Measurements from ENCODE around the gene REXO1.
A peak's percentile ranks its signal among the peaks of the same experiment; 100 is the strongest.

Gene REXO1

DNA sequence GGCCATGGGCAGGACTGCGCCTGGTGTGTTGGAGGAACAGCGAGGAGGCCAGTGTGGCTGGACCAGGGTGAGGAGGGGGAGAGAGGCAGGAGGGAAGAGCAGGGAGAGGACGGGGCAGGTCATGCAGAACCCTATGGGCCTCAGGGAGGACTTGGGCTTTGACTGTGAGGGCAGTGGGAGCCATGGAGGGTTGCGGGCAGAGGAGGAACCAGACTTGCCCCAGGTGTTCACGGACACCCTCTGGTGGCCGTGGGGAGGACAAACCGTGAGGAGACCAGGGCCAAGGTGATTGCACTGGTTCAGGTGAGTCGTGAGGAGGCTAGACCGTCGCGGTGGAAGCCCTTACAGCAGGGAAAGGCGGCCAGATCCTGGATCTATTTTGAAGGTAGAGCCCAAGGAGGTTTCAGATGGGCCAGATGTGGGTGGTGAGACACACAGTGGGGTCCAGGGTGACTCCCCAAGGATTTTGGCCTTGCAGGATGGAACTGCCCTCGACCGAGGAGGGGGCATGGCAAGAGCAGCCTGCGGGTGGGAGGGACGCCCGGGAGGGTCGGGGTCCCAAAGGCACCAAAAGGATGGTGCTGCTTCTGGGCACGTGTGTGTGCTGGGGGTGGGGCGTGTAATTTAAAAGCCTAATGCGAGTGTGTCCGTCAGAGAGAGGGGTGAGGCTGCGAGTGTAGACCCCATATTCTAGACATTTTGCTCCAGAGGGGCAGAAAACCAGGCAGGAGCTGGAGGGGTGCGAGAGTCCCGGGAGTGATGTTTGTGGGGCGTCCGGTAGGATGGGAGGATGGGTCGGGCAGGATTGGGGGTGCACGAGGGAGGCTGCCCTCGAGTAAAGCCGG is 2.7 kb upstream of the REXO1 start:
- peaks cover 17% of the 10 kb centered on the region for H3K4me1 ChIP-seq (ENCODE audit: control insufficient read depth, low read depth, low read length)
- no peak overlapping the region for H3K9ac ChIP-seq (ENCODE audit: low read length)
- H3K36me3 ChIP-seq (ENCODE audit: control insufficient read depth, low read depth, low read length): no peaks in the 10 kb centered on the region
- H3K4me3 ChIP-seq (ENCODE audit: low read length): no peak overlapping the region
- no peaks in the 10 kb centered on the region for H3K9me3 ChIP-seq (ENCODE audit: control insufficient read depth, low read depth, low read length)
- no peak overlapping the region for H3K27ac ChIP-seq (ENCODE audit: low read length)
- no peaks in the 10 kb centered on the region for H3K27me3 ChIP-seq (ENCODE audit: control insufficient read depth, insufficient read depth, low read length)

DNA sequence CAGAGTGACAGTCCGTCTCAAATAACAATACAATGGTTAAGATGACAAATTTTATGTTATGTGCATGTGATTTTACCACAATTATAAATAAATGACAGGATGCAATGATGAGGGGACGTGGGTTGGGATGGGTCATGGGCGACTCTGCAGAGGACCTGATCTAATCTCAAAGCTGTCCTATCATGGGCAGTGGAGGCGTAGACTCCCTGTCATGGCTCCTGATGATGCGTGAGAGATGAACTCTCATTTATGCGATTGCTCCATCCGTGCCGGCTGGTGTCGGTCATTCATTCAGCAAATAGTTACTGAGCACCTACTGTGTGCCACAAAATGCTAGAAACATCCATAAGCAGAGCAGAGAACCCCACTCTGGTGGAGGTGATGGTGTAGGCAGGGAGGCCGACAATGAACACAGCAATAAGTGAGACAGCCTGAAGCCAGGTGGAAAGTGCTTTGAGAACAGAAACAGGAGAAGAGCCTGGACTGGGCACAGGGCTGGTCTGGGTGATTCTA is 1.7 kb upstream of the REXO1 start:
- Histone ChIP-seq H3K27me3 (ENCODE audit: control insufficient read depth, insufficient read depth, low read length) (no peaks in the 10 kb centered on the region), H3K4me3 (ENCODE audit: low read length) (no peak overlapping the region), H3K27ac (ENCODE audit: low read length) (no peak overlapping the region), H3K4me1 (ENCODE audit: control insufficient read depth, low read depth, low read length) (peaks cover 8% of the 10 kb centered on the region), H3K36me3 (ENCODE audit: control insufficient read depth, low read depth, low read length) (no peaks in the 10 kb centered on the region), H3K9me3 (ENCODE audit: control insufficient read depth, low read depth, low read length) (no peaks in the 10 kb centered on the region), H3K9ac (ENCODE audit: low read length) (no peak overlapping the region)

DNA sequence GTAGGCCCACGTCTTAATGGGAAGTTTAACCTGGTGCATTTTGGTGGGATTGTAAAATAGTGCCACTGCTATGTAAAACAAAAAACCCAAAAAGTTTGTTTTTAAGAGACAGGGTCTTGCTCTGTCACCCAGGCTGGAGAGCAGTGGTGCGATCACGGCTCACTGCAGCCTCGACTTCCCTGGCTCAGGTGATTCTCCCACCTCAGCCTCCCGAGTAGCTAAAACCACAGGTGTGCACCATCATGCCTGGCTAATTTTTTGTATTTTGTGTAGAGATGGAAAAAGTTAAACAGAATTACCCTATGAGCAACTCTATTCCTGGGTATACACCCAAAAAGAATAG is 820 bp upstream of the REXO1 start:
- H3K4me1 ChIP-seq (ENCODE audit: control insufficient read depth, low read depth, low read length): peaks cover 6% of the 10 kb centered on the region
- no peaks in the 10 kb centered on the region for H3K36me3 ChIP-seq (ENCODE audit: control insufficient read depth, low read depth, low read length)
- H3K9me3 ChIP-seq (ENCODE audit: control insufficient read depth, low read depth, low read length): no peaks in the 10 kb centered on the region
- H3K9ac ChIP-seq (ENCODE audit: low read length): no peak overlapping the region
- no peak overlapping the region for H3K4me3 ChIP-seq (ENCODE audit: low read length)
- no peak overlapping the region for H3K27ac ChIP-seq (ENCODE audit: low read length)
- no peaks in the 10 kb centered on the region for H3K27me3 ChIP-seq (ENCODE audit: control insufficient read depth, insufficient read depth, low read length)

DNA sequence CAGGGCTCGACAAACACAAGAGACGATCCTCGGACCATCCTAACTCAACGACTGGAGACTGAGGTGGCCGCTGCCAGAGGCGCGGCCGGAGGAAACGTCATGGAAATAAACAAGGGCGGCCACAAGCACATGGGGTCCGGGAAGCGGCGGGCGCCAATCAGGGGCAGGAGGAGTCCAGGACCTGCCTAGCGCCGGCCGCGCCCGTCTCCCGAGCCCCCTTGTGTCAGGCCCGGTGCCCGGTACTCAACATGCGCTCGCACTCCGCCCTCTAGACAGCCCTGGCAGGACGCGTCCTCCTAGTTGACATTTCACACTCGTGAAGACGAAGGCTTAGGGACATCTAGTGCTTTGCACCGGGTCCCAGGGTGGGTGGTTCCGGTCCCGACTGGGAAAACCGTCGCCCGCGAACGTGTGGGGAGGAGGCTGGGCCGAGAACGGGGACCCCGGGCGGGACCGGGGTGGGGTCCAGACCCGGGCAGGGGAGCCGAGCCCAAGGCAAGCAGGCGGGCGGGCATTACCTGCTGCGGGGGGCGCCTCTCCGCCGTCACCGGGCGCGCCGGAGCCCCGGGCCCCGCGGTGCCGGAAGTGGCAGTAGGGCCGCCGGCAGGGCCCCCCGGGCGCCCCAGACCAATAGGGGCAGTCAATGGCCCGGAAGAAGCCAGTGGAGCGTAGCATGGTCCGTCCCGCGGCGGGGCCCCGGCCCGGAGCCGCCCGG is 442 bp downstream of the REXO1 start:
- Histone ChIP-seq H3K9ac (ENCODE audit: low read length) (peak overlapping the region; percentile 89), H3K27me3 (ENCODE audit: control insufficient read depth, insufficient read depth, low read length) (no peaks in the 10 kb centered on the region), H3K4me3 (ENCODE audit: low read length) (peak overlapping the region; percentile 89), H3K36me3 (ENCODE audit: control insufficient read depth, low read depth, low read length) (no peaks in the 10 kb centered on the region), H3K27ac (ENCODE audit: low read length) (peak overlapping the region; percentile 39), H3K9me3 (ENCODE audit: control insufficient read depth, low read depth, low read length) (no peaks in the 10 kb centered on the region), H3K4me1 (ENCODE audit: control insufficient read depth, low read depth, low read length) (peaks cover 6% of the 10 kb centered on the region)

DNA sequence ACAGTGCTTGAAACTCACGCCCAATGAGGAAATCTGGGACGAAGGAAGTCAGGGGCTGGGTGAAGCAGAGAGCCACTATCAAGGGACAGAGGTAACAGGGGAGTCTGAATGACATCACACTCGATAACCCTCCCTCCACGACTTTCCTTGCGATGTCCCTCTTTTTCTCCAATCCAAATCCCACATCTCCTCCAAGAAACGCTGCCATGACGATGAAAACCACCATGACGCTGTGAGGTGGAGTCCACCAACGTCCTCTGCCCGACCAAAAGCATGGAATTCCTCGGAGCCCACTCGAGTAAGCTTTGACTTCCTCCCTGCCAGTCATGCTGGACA is 967 bp downstream of the REXO1 start:
- H3K27ac ChIP-seq (ENCODE audit: low read length): peak overlapping the region; percentile 39

DNA sequence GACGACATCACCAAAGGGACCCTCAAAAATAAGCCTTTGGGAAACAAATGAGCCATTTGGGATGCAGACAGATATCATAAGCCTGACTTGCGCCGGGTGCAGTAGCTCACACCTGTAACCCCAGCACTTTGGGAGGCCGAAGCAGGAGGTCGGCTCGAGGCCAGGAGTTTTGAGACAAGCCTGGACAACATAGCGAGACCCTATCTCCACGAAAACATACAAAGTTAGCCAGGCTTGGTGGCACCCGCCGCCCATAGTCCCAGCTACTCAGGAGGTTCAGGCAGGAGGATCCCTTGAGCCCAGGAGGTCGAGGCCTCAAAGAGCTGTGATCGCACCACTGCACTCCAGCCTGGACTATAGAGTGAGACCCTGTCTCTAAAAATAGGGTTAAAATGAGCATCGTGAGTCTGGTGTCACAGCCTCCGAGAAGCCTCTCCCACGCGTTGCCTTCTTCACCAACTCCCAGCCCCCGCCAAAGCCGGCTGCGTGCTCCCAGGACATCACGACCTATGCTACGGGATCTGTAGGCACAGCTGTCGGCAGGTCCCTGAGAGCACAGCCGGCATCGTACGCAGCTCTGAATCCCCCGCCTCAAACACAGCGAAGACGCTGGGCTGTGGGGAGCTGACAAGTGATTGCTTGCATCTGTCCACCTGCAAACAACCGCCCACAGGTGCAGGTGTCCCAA is 1.6 kb downstream of the REXO1 start:
- Histone ChIP-seq H3K27me3 (ENCODE audit: control insufficient read depth, insufficient read depth, low read length) (no peaks in the 10 kb centered on the region), H3K4me3 (ENCODE audit: low read length) (peak overlapping the region; percentile 89), H3K36me3 (ENCODE audit: control insufficient read depth, low read depth, low read length) (no peaks in the 10 kb centered on the region), H3K9me3 (ENCODE audit: control insufficient read depth, low read depth, low read length) (no peaks in the 10 kb centered on the region), H3K4me1 (ENCODE audit: control insufficient read depth, low read depth, low read length) (peaks cover 6% of the 10 kb centered on the region), H3K27ac (ENCODE audit: low read length) (no peak overlapping the region), H3K9ac (ENCODE audit: low read length) (peak overlapping the region; percentile 89)

More for the DNA sequence above, 967 bp downstream of the REXO1 start:
- Histone ChIP-seq H3K9ac (ENCODE audit: low read length) (peak overlapping the region; percentile 89), H3K4me3 (ENCODE audit: low read length) (peak overlapping the region; percentile 89), H3K27me3 (ENCODE audit: control insufficient read depth, insufficient read depth, low read length) (no peaks in the 10 kb centered on the region), H3K4me1 (ENCODE audit: control insufficient read depth, low read depth, low read length) (peaks cover 6% of the 10 kb centered on the region), H3K36me3 (ENCODE audit: control insufficient read depth, low read depth, low read length) (no peaks in the 10 kb centered on the region), H3K9me3 (ENCODE audit: control insufficient read depth, low read depth, low read length) (no peaks in the 10 kb centered on the region)

DNA sequence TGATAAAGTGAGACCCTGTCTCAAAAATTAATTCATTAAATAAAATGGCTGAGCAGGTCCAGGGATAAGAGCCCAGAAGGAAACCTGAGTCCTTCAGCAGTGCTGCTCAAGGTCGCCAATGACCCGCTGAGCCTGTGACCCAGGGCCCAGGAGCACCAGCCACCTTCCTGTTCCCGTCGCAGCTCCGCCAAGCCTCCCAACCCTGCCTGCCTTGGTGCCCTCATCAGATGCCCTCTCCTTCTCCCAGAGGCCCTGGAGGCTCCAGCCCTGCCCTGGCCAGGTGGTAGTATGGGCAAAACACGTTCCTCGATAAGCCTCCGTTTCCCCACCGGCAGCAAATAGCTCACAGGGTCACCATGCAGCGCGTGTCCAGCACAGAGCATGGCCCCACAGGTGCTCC is 2.6 kb downstream of the REXO1 start:
- Histone ChIP-seq H3K9me3 (ENCODE audit: control insufficient read depth, low read depth, low read length) (no peaks in the 10 kb centered on the region), H3K27me3 (ENCODE audit: control insufficient read depth, insufficient read depth, low read length) (no peaks in the 10 kb centered on the region), H3K27ac (ENCODE audit: low read length) (no peak overlapping the region), H3K4me1 (ENCODE audit: control insufficient read depth, low read depth, low read length) (peaks cover 6% of the 10 kb centered on the region), H3K9ac (ENCODE audit: low read length) (no peak overlapping the region), H3K4me3 (ENCODE audit: low read length) (no peak overlapping the region), H3K36me3 (ENCODE audit: control insufficient read depth, low read depth, low read length) (no peaks in the 10 kb centered on the region)

DNA sequence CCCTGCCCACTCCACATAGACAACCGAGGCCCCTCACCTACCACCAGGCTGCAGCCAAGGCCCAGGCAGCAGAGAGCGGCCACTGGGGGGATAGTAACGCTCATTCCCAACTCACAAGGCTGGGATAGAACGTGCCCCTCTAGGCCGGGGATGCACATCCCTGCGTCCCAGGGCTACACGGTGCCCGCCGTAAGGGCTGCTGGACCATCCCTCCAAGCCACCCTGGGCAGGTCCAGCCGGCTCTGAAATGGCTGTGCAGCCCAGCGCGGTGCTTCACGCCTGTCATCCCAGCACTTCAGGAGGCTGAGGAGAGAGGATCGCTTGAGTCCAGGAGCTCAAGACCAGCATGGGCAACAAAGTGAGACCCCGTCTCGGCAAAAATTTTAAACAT is 3.2 kb downstream of the REXO1 start:
- peaks cover 6% of the 10 kb centered on the region for H3K4me1 ChIP-seq (ENCODE audit: control insufficient read depth, low read depth, low read length)
- H3K9ac ChIP-seq (ENCODE audit: low read length): no peak overlapping the region
- no peaks in the 10 kb centered on the region for H3K9me3 ChIP-seq (ENCODE audit: control insufficient read depth, low read depth, low read length)
- H3K36me3 ChIP-seq (ENCODE audit: control insufficient read depth, low read depth, low read length): no peaks in the 10 kb centered on the region
- H3K4me3 ChIP-seq (ENCODE audit: low read length): no peak overlapping the region
- no peaks in the 10 kb centered on the region for H3K27me3 ChIP-seq (ENCODE audit: control insufficient read depth, insufficient read depth, low read length)
- no peak overlapping the region for H3K27ac ChIP-seq (ENCODE audit: low read length)

DNA sequence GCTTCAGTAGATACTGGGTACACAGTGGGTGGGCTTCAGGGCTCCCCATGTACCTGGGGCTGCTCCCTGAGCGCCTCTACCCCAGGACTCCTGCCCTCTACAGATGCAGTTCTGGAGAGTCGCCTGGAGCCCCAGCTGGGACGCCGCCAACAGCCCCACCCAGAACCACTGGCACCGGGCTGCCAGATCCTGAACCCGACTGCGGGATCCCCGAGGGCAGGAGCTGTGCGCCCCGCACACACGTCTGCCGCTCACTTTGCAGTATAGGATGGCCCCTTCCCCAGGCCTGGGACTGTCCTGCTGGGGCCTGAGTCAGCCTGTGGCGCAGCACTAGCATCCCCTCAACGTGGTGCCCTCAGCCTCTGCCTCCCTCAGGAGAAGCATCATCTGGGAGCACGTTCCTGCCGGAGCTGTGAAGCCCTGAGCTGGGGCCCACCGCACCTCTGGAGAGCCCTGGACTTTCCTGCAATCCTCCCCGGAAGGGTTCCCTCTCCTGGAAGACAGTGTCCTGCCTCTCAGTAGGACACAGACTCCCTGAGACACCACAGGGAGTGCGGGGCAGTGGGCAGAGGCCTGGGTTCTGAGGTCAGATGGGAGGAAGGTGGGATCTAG is 3.7 kb downstream of the REXO1 start:
- Histone ChIP-seq H3K36me3 (ENCODE audit: control insufficient read depth, low read depth, low read length) (no peaks in the 10 kb centered on the region), H3K27me3 (ENCODE audit: control insufficient read depth, insufficient read depth, low read length) (no peaks in the 10 kb centered on the region), H3K4me3 (ENCODE audit: low read length) (no peak overlapping the region), H3K27ac (ENCODE audit: low read length) (no peak overlapping the region), H3K4me1 (ENCODE audit: control insufficient read depth, low read depth, low read length) (peaks cover 6% of the 10 kb centered on the region), H3K9me3 (ENCODE audit: control insufficient read depth, low read depth, low read length) (no peaks in the 10 kb centered on the region), H3K9ac (ENCODE audit: low read length) (no peak overlapping the region)

DNA sequence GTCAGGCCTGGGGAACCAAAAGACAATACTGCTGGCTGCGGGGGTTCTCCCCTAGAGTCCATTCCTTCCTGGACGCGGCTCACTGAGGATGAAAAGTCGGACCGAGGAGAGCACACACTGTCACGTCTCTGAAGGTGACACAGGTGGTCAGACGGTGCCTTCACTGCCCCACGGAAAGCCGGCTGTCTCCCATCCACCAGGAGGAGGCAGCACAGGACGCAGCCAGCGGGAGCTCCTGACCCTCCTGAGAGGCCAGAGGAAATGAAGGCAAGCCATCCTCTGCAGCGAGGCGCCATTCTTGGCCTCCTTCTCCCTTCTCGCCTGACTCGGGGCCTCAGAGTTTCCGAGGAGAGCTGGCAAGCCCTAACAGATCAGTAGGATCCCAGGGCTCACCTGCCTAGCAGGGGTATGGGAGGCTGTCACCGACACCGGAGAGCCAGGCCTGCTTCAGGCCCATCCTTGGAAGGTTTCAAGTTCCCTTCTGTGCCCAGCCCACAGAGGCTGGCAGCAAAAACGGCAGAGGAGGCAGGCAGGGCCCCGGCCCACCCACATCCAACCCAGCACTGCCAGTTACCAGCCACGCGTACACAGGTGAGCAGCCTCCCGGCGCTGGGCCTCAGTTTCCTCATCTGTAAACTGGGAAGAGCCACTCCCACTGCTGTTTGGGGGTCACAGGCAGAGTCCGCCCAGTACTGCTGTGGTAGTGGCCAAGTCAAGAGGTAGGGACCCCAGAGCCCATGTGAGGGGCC is 4.5 kb downstream of the REXO1 start:
- Histone ChIP-seq H3K9ac (ENCODE audit: low read length) (no peak overlapping the region), H3K27me3 (ENCODE audit: control insufficient read depth, insufficient read depth, low read length) (no peaks in the 10 kb centered on the region), H3K36me3 (ENCODE audit: control insufficient read depth, low read depth, low read length) (no peaks in the 10 kb centered on the region), H3K9me3 (ENCODE audit: control insufficient read depth, low read depth, low read length) (no peaks in the 10 kb centered on the region), H3K4me3 (ENCODE audit: low read length) (no peak overlapping the region), H3K4me1 (ENCODE audit: control insufficient read depth, low read depth, low read length) (peaks cover 6% of the 10 kb centered on the region), H3K27ac (ENCODE audit: low read length) (no peak overlapping the region)

DNA sequence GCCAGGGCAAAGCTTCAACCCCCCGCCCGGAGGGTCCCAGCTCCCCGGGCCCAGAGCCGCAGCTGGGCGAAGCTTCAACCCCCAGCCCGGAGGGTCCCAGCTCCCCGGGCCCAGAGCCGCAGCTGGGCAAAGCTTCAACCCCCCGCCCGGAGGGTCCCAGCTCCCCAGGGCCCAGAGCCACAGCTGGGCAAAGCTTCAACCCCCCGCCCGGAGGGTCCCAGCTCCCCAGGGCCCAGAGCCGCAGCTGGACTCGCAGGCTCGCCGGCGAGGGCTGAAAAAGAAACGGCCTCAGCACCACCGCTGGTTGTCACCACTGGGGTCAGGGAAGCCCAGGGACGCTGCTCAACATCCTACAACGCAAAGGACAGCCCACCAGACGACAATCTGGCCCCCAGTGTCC is 5.2 kb downstream of the REXO1 start:
- H3K36me3 ChIP-seq (ENCODE audit: control insufficient read depth, low read depth, low read length): no peaks in the 10 kb centered on the region
- no peak overlapping the region for H3K4me3 ChIP-seq (ENCODE audit: low read length)
- H3K27ac ChIP-seq (ENCODE audit: low read length): no peak overlapping the region
- H3K9me3 ChIP-seq (ENCODE audit: control insufficient read depth, low read depth, low read length): no peaks in the 10 kb centered on the region
- peaks cover 6% of the 10 kb centered on the region for H3K4me1 ChIP-seq (ENCODE audit: control insufficient read depth, low read depth, low read length)
- no peaks in the 10 kb centered on the region for H3K27me3 ChIP-seq (ENCODE audit: control insufficient read depth, insufficient read depth, low read length)
- H3K9ac ChIP-seq (ENCODE audit: low read length): no peak overlapping the region

Data from iPS-18a (cell line).